Stimulated activated CD4-positive, alpha-beta T cell treated with anti-CD3 and anti-CD28 coated beads, Interleukin-4, amount 100 ng/mL, for 1 hour (primary cell): ENCODE results near the gene OBP2B.
"Not testable (repeated sequence)": the region's sequence is repeated elsewhere in the genome, so short reads cannot be mapped to it uniquely, and the experiment has no call there.

ENCODE experiments used
- DNase-seq: peaks from one replicate; pipeline ENCODE4 v3.0.0-alpha.2; 2020

Gene OBP2B

GRCh38 chr9:133200631-133201030 lies 8.4 kb downstream of the OBP2B start:
- DNase-seq = no peak

GRCh38 chr9:133199648-133200321 lies 9.3 kb downstream of the OBP2B start:
- peak; percentile 45 for DNase-seq

- DNase-seq = no peak
Observed at GRCh38 chr9:133195029-133195428, 14.0 kb downstream of the OBP2B start.

GRCh38 chr9:133194597-133194996 lies 14.5 kb downstream of the OBP2B start:
- no peak for DNase-seq

GRCh38 chr9:133191989-133192388 lies 17.1 kb downstream of the OBP2B start:
- no peak for DNase-seq

- DNase-seq = no peak
Observed at GRCh38 chr9:133189826-133190225, 19.2 kb downstream of the OBP2B start.

GRCh38 chr9:133188843-133189180 lies 20.2 kb downstream of the OBP2B start:
- no peak for DNase-seq

- DNase-seq = no peak
Observed at GRCh38 chr9:133188006-133188842, 20.8 kb downstream of the OBP2B start.

- DNase-seq = no peak
Observed at GRCh38 chr9:133187561-133188005, 21.5 kb downstream of the OBP2B start.

GRCh38 chr9:133186736-133187135 lies 22.3 kb downstream of the OBP2B start:
- no peak for DNase-seq

GRCh38 chr9:133184971-133185370 lies 24.1 kb downstream of the OBP2B start:
- no peak for DNase-seq

GRCh38 chr9:133182151-133182550 lies 26.9 kb downstream of the OBP2B start:
- no peak for DNase-seq

GRCh38 chr9:133181561-133181960 lies 27.5 kb downstream of the OBP2B start:
- no peak for DNase-seq

- no peak for DNase-seq
Observed at GRCh38 chr9:133180953-133181352, 28.1 kb downstream of the OBP2B start.

GRCh38 chr9:133173056-133173455 lies 36.0 kb downstream of the OBP2B start:
- DNase-seq = no peak

GRCh38 chr9:133171161-133171961 lies 37.7 kb downstream of the OBP2B start:
- no peak for DNase-seq

GRCh38 chr9:133170716-133171115 lies 38.3 kb downstream of the OBP2B start:
- no peak for DNase-seq

- not testable (repeated sequence) for DNase-seq
Observed at GRCh38 chr9:133169687-133170086, 39.4 kb downstream of the OBP2B start.

- DNase-seq = no peak
Observed at GRCh38 chr9:133169102-133169501, 39.9 kb downstream of the OBP2B start.

- no peak for DNase-seq
Observed at GRCh38 chr9:133168432-133168831, 40.6 kb downstream of the OBP2B start.

GRCh38 chr9:133167769-133168168 lies 41.3 kb downstream of the OBP2B start:
- no peak for DNase-seq

GRCh38 chr9:133167096-133167730 lies 41.8 kb downstream of the OBP2B start:
- DNase-seq = no peak

- no peak for DNase-seq
Observed at GRCh38 chr9:133166392-133166791, 42.7 kb downstream of the OBP2B start.
